Adipose tissue (tissue), 3 donors: ENCODE results near the gene SLC5A12. TPM values are rescaled to one million over a fixed set of nuclear protein-coding genes. Genes with fewer than 3 reads are reported as not detected.

Source experiments
- polyA plus RNA-seq, 3 donors: library from polyadenylated mRNA; stranded (reverse); fragments of 200-250 nt; gene quantifications; one replicate each; pipeline ENCODE4 v1.2.3, GENCODE V29; 2013
- donor health status: healthy with polysubstance abuse.
- donor health status: Bipolar disorder and iron deficiency.
- donor health status: healthy.

The SLC5A12 gene
- polyA plus RNA-seq, 3 donors, result not detected

Other genes starting within 250 kb of the SLC5A12 start
- 1 to 10 TPM in 1 of 3 donors, not detected in 2; 2.0 TPM for gene MUC15, start 149.8 kb downstream of the SLC5A12 start, polyA plus RNA-seq